WTC11 (cell line): ENCODE results near the gene NAT9. TPM values are rescaled to one million over a fixed set of nuclear protein-coding genes. Genes with fewer than 3 reads are reported as not detected.

Experiments used
- ATAC-seq: fragments of 200-7000 bp; cut with Tn5 transposase; 2 replicates; pipeline ENCODE4 v1.10.0; 2021; ENCODE audit warnings: mild to moderate bottlenecking, moderate library complexity
- CTCF ChIA-PET: fragments of 300-600 bp; sonication (Branson Sonifier 250); formaldehyde crosslinking; loops from one replicate; lab custom pipeline; 2021; ENCODE audit warnings: antibody characterized with exemption; lab: Charles Lee
- POLR2A ChIA-PET: fragments of 350-600 bp; sonication (Branson Sonifier 250); formaldehyde crosslinking; loops from one replicate; lab custom pipeline; 2021; ENCODE audit warnings: antibody characterized with exemption; lab: Charles Lee
- DNase-seq: peaks from one replicate; pipeline ENCODE4 v3.0.0; 2021; ENCODE audit warnings: low spot score
- H3K27ac Mint-ChIP-seq: 2 replicates; pipeline ENCODE4 v1.8.0; 2021; ENCODE audit warnings: mixed read lengths
- H3K27me3 Mint-ChIP-seq: 2 replicates; pipeline ENCODE4 v1.8.0; 2021; ENCODE audit warnings: low read depth, mild to moderate bottlenecking, moderate library complexity, mixed read lengths
- H3K36me3 Mint-ChIP-seq: 2 replicates; pipeline ENCODE4 v1.8.0; 2021; ENCODE audit warnings: mixed read lengths
- H3K4me1 Mint-ChIP-seq: 2 replicates; pipeline ENCODE4 v1.8.0; 2022; ENCODE audit warnings: mixed read lengths
- H3K4me3 Mint-ChIP-seq: 2 replicates; pipeline ENCODE4 v1.8.0; 2021; ENCODE audit warnings: mild to moderate bottlenecking, moderate library complexity, mixed read lengths
- H3K9me3 Mint-ChIP-seq: 2 replicates; pipeline ENCODE4 v1.8.0; 2021; ENCODE audit warnings: mixed read lengths
- AFF4 ChIP-seq: sonication (generic); formaldehyde crosslinking; IDR thresholded peaks from 2 replicates; pipeline ENCODE4 v1.8.1; 2023; ENCODE audit warnings: mild to moderate bottlenecking, missing genetic modification reagents, borderline replicate concordance
- CBFB ChIP-seq: sonication (generic); formaldehyde crosslinking; IDR thresholded peaks from 2 replicates; pipeline ENCODE4 v1.8.1; 2022; ENCODE audit warnings: mild to moderate bottlenecking, low read depth, missing genetic modification reagents
- CDX4 ChIP-seq: fragments of 250-450 bp; sonication (Bioruptor Pico); IDR thresholded peaks from 2 replicates; pipeline ENCODE4 v1.9.0; 2021; ENCODE audit warnings: moderate library complexity, mild to moderate bottlenecking, inconsistent platforms, borderline replicate concordance
- CREM ChIP-seq: sonication (generic); formaldehyde crosslinking; IDR thresholded peaks from 2 replicates; pipeline ENCODE4 v1.8.1; 2022; ENCODE audit warnings: mild to moderate bottlenecking, missing genetic modification reagents, moderate library complexity
- ESRRA ChIP-seq: sonication (generic); formaldehyde crosslinking; IDR thresholded peaks from 2 replicates; pipeline ENCODE4 v1.8.1; 2022; ENCODE audit warnings: mild to moderate bottlenecking, missing genetic modification reagents, borderline replicate concordance
- FOXJ3 ChIP-seq: sonication (generic); formaldehyde crosslinking; IDR thresholded peaks from 2 replicates; pipeline ENCODE4 v1.9.0; 2021; ENCODE audit warnings: missing genetic modification reagents, mild to moderate bottlenecking, borderline replicate concordance
- FOXK1 ChIP-seq: sonication (generic); formaldehyde crosslinking; IDR thresholded peaks from 2 replicates; pipeline ENCODE4 v1.8.0; 2022; ENCODE audit warnings: mild to moderate bottlenecking, moderate library complexity, missing genetic modification reagents
- MLX ChIP-seq: sonication (generic); formaldehyde crosslinking; IDR thresholded peaks from 2 replicates; pipeline ENCODE4 v1.8.1; 2023; ENCODE audit warnings: mild to moderate bottlenecking, missing genetic modification reagents, moderate library complexity
- NFYB ChIP-seq: sonication (generic); formaldehyde crosslinking; conservative IDR thresholded peaks from 2 replicates; pipeline ENCODE4 v1.8.0; 2022; ENCODE audit warnings: low read depth, missing genetic modification reagents
- NR3C1 ChIP-seq: sonication (generic); formaldehyde crosslinking; conservative IDR thresholded peaks from 2 replicates; pipeline ENCODE4 v1.8.1; 2023; ENCODE audit warnings: low read depth, mild to moderate bottlenecking, missing genetic modification reagents
- OVOL2 ChIP-seq: fragments of 250-450 bp; sonication (Bioruptor Pico); IDR thresholded peaks from 2 replicates; pipeline ENCODE4 v1.9.0; 2021; ENCODE audit warnings: mild to moderate bottlenecking, borderline replicate concordance
- RORB ChIP-seq: fragments of 250-450 bp; sonication (Bioruptor Pico); IDR thresholded peaks from 2 replicates; pipeline ENCODE4 v1.9.0; 2021; ENCODE audit warnings: mild to moderate bottlenecking
- ZNF121 ChIP-seq: sonication (generic); formaldehyde crosslinking; IDR thresholded peaks from 2 replicates; pipeline ENCODE4 v1.8.0; 2023; ENCODE audit warnings: missing genetic modification reagents
- ZNF396 ChIP-seq: fragments of 250-450 bp; sonication (Bioruptor Pico); IDR thresholded peaks from 2 replicates; pipeline ENCODE4 v1.8.0; 2021; ENCODE audit warnings: mild to moderate bottlenecking, moderate library complexity, borderline replicate concordance
- ZNF425 ChIP-seq: fragments of 250-450 bp; sonication (Bioruptor Pico); conservative IDR thresholded peaks from 2 replicates; pipeline ENCODE4 v1.9.0; 2021; ENCODE audit warnings: mild to moderate bottlenecking
- ZNF532 ChIP-seq: fragments of 250-450 bp; sonication (Bioruptor Pico); IDR thresholded peaks from 2 replicates; pipeline ENCODE4 v1.9.0; 2021; ENCODE audit warnings: mild to moderate bottlenecking, borderline replicate concordance
- ZNF671 ChIP-seq: fragments of 250-450 bp; sonication (Bioruptor Pico); IDR thresholded peaks from 2 replicates; pipeline ENCODE4 v1.8.0; 2021; ENCODE audit warnings: mild to moderate bottlenecking
- total RNA-seq: library from RNA; stranded (reverse); gene quantifications from 3 replicates; pipeline ENCODE4 v1.2.3, GENCODE V29; 2021

The NAT9 gene
- total RNA-seq, 1 experiment from 2014 or later = 67.1 TPM

- TF ChIP-seq CBFB (CRISPR knock-in tag) (0 out of 2 replicates have a peak, but pooled peaks have one; percentile 39), NFYB (CRISPR knock-in tag) (peak; percentile 73), ESRRA (CRISPR knock-in tag) (peak; percentile 66; the same call in 1 of the 2 replicates), ZNF532 (CRISPR knock-in tag) (no peak)
- TF ChIP-seq, all 79 proteins: peak for 15
Measured at GRCh38 chr17:74776044-74776962, at the start of gene NAT9 (continued).

GRCh38 chr17:74824961-74825627 lies 48.9 kb upstream of the NAT9 start:
- no peaks in the 10 kb centered on the region for H3K27me3 Mint-ChIP-seq
- no peak overlapping the region for H3K27ac Mint-ChIP-seq
- DNase-seq (no peak), ATAC-seq (no peak)
- TF ChIP-seq FOXJ3 (CRISPR knock-in tag) = no peak
- TF ChIP-seq MLX (CRISPR knock-in tag) = no peak
- TF ChIP-seq CREM (CRISPR knock-in tag) = no peak
- TF ChIP-seq ZNF425 (CRISPR knock-in tag) = no peak
- H3K9me3 Mint-ChIP-seq = no peaks in the 10 kb centered on the region
- ChIA-PET CTCF (interaction anchor here (1.0 to 1.3 kb wide), 4 partner anchors 9 to 37 kb away, joined by 3 to 5 read pairs (median 4); no protein-coding TSS in a partner anchor), POLR2A (no interaction called here)
- no peaks in the 10 kb centered on the region for H3K36me3 Mint-ChIP-seq
- H3K4me1 Mint-ChIP-seq = no peaks in the 10 kb centered on the region
- no peak overlapping the region for H3K4me3 Mint-ChIP-seq

GRCh38 chr17:74822939-74823367 lies 46.8 kb upstream of the NAT9 start:
- ATAC-seq (no peak), DNase-seq (no peak)
- CTCF ChIA-PET = interaction anchor here (2.0 kb wide), 1 partner anchor 20 kb away, joined by 9 read pairs; no protein-coding TSS in a partner anchor
- POLR2A ChIA-PET = no interaction called here
- H3K4me1 Mint-ChIP-seq = no peaks in the 10 kb centered on the region
- H3K9me3 Mint-ChIP-seq = no peaks in the 10 kb centered on the region
- H3K27me3 Mint-ChIP-seq = peaks cover 1% of the 10 kb centered on the region; the same call in 1 of the 2 replicates
- H3K36me3 Mint-ChIP-seq = no peaks in the 10 kb centered on the region
- no peak overlapping the region for H3K27ac Mint-ChIP-seq
- no peak overlapping the region for H3K4me3 Mint-ChIP-seq
- TF ChIP-seq ESRRA (CRISPR knock-in tag) (no peak), RORB (CRISPR knock-in tag) (no peak), ZNF396 (CRISPR knock-in tag) (no peak), FOXK1 (no peak), AFF4 (CRISPR knock-in tag) (no peak), ZNF121 (CRISPR knock-in tag) (no peak), CDX4 (no peak), ZNF671 (CRISPR knock-in tag) (no peak), NR3C1 (CRISPR knock-in tag) (no peak), OVOL2 (CRISPR knock-in tag) (no peak)
